H1 (cell line): ENCODE results near the gene TMEM115. TPM values are rescaled to one million over a fixed set of nuclear protein-coding genes. Genes with fewer than 3 reads are reported as not detected.

ENCODE experiments used
- CHD2 ChIP-seq: IDR thresholded peaks from 2 replicates; pipeline ENCODE4 v1.6.1; 2012; ENCODE audit warnings: low read length, improper control_type of control experiment
- NANOG ChIP-seq: IDR thresholded peaks from 2 replicates; pipeline ENCODE4 v1.6.1; 2011; ENCODE audit warnings: low read length, low read depth, mild to moderate bottlenecking, inconsistent platforms; ENCODE audit not compliant: insufficient read depth, poor library complexity, severe bottlenecking
- RNF2 ChIP-seq: fragments of 200-900, 300-1000 bp; sonication (generic); IDR thresholded peaks from 2 replicates; pipeline ENCODE4 v1.7.1; 2016; ENCODE audit warnings: borderline replicate concordance, low read depth, mild to moderate bottlenecking, antibody characterized with exemption, low read length; ENCODE audit not compliant: poor library complexity, severe bottlenecking; ENCODE audit errors: missing control alignments
- polyA plus RNA-seq, 7 experiments: library from polyadenylated mRNA; depleted of rRNA in 3 of 7; stranded (reverse) in 5 of 7; unstranded in 2 of 7; fragments of >200 nt in 5 of 7; fragments of 200-250 nt in 2 of 7; gene quantifications; 1 replicate in 5 of 7; 2 replicates in 1 of 7; 4 replicates in 1 of 7; pipeline versions ENCODE4 v1.2.1 to v1.2.3, GENCODE V29; 2011 to 2013; ENCODE audit warnings: missing spikeins in 2 of 7, mixed read lengths in 2 of 7
- total RNA-seq: library from RNA; stranded (reverse); fragmentation: NEBNext Ultra II Directional; extraction: Animal tissue kit (Norgen Biotek cat#: 25700); gene quantifications from 2 replicates; pipeline ENCODE4 v1.2.1, GENCODE V29; 2021
- TF ChIP-seq, protein P1 (sequence below), 3 experiments: IDR thresholded peaks; 1 replicate in 2 of 3; 2 replicates in 1 of 3; pipeline versions ENCODE4 v1.5.1 to v1.6.1; 2011; ENCODE audit warnings: low read length in 3 of 3, mild to moderate bottlenecking in 3 of 3, inconsistent platforms in 2 of 3, low read depth in 1 of 3, moderate library complexity in 1 of 3; ENCODE audit not compliant: insufficient read depth in 1 of 3; ENCODE audit errors: control extremely low read depth in 1 of 3

Gene TMEM115
- total and polyA plus RNA-seq, 2 of the 8 experiments (the other 6 are each of a cell fraction or from before 2014, with no cell fraction given), result 25.4 to 32.4 TPM

DNA sequence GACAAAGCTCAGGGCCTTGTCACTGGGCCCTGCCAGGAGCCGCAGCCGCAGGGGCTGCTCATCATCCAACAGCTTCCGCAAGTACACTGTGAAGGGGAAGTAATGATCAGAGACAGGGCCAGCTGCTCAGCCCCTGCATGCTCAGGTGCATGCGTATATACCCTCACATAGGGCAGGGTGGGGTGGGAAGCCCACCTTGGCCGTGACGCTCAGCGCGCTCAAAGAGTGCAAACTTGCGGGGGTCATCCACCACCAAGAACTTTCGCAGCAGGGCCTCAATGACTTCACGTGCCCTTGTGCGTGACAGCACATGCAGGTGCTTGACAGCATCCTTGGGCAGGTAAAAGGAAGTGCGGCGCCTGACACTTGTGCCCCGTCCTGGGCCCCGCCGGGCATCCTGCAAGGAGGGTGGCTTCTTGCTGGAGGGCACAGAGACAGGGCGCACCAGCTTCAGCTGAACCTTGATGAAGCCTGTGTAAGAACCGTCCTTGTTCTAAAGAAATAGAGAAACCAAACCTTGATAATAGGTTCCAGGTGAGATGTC lies 27.9 kb downstream of the TMEM115 start (continued):
- TF ChIP-seq CHD2, result no peak
- no peak for TF ChIP-seq NANOG
- TF ChIP-seq, protein P1, sequence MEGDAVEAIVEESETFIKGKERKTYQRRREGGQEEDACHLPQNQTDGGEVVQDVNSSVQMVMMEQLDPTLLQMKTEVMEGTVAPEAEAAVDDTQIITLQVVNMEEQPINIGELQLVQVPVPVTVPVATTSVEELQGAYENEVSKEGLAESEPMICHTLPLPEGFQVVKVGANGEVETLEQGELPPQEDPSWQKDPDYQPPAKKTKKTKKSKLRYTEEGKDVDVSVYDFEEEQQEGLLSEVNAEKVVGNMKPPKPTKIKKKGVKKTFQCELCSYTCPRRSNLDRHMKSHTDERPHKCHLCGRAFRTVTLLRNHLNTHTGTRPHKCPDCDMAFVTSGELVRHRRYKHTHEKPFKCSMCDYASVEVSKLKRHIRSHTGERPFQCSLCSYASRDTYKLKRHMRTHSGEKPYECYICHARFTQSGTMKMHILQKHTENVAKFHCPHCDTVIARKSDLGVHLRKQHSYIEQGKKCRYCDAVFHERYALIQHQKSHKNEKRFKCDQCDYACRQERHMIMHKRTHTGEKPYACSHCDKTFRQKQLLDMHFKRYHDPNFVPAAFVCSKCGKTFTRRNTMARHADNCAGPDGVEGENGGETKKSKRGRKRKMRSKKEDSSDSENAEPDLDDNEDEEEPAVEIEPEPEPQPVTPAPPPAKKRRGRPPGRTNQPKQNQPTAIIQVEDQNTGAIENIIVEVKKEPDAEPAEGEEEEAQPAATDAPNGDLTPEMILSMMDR (IDR thresholded peaks at IDR 0.05; ENCODE audit: control extremely low read depth in 1 of 3, insufficient read depth in 1 of 3, low read depth in 1 of 3, low read length in 3 of 3), result no peak
- no peak for TF ChIP-seq RNF2
